ENCODE measurements around the gene NFKB1.

NFKB1 gene

DNA sequence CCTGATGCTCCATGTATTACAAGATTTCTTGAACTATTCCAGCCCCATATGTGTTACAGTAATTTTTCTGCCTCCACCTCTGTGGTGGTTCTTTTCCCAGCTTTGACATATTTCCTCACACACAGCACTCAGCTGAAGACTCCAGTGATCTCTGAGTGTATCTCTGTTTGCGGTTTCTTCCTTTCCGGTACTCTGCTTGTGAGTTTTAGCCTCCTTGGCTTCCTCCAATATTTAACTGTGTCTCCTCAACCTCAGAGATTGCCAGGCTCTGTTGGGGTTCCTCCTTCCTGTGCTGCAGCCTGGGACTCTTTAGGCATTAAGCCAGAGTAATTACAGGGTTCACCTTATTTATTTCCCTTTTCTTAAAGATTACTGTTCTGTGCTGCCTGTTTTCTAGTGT is 73.2 kb downstream of the NFKB1 start:
- Histone ChIP-seq H3K9ac (no peak overlapping the region), H3K4me2 (no peak overlapping the region), H4K20me1 (0 out of 2 replicates have a peak, but pooled peaks cover 12% of the 10 kb centered on the region), H3K9me3 (peaks cover 14% of the 10 kb centered on the region), H3K27me3 (no peaks in the 10 kb centered on the region), H3K4me3 (no peak overlapping the region), H3K36me3 (peaks cover 60% of the 10 kb centered on the region), H3K27ac (no peak overlapping the region), H3K4me1 (0 out of 2 replicates have a peak, but pooled peaks cover 5% of the 10 kb centered on the region)
- TF ChIP-seq Cebpa-rat (IDR thresholded peaks at IDR 0.05), result no peak

DNA sequence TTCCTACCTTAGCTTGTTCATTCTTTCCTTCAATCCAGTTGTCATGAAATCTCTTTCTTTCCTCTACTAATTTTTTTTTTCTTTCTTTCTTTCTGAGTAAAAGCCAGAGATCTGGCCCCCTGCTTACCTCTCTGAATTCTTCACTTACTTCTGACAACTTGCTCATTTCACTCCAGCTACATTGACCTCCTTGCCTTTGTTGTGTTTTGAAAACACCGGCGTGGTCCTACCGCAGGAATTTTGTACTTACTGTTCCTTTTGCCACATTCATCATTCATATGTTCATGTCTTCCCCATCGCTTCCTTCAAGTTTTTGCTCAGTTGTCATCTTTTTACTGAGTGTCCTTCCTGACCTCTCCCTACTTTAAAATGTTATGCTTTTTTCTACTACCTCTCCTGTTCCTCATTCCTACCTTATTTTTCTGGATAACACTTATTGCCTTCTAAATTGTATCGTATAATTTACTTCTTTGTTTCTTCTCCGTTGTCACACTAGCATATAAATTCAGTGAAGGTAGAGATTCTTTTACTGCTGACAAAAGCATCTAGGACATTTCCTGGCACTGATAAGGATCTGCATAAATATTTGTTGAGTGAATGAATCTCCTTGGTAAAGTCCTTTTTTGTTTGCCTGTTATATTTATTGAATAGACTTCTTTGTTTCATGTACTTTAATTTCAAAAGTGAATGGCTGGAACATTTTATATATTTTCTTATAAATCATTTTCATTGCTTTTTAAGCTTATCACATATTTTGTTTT is 74.4 kb downstream of the NFKB1 start:
- Histone ChIP-seq H3K9ac (no peak overlapping the region), H4K20me1 (0 out of 2 replicates have a peak, but pooled peaks cover 12% of the 10 kb centered on the region), H3K4me3 (no peak overlapping the region), H3K9me3 (peaks cover 7% of the 10 kb centered on the region; the same call in 1 of the 2 replicates), H3K4me2 (no peak overlapping the region), H3K36me3 (peaks cover 63% of the 10 kb centered on the region), H3K27me3 (no peaks in the 10 kb centered on the region), H3K27ac (no peak overlapping the region), H3K4me1 (0 out of 2 replicates have a peak, but pooled peaks cover 5% of the 10 kb centered on the region)
- no peak for TF ChIP-seq Cebpa-rat (IDR thresholded peaks at IDR 0.05)

DNA sequence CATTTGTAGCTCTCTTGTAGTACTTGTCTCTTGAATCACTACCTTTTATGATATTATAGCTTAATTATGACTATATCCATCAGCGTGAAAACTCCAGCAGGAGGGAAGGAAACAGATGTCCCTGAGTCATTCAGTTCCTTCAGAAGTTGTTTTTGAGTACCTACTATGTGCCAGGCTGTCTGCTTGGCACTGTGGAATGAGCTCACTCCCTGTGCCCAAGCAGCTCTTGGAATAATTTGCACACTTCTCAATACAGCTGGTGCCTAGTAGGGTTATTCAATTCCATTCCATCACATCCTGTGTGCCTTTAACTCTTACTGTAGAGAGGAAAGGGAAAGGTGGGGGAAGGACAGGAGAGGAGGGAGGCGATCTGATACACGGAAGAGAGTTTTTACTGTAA is 77.1 kb downstream of the NFKB1 start:
- no peaks in the 10 kb centered on the region for H3K27me3 ChIP-seq
- no peak for TF ChIP-seq Cebpa-rat (IDR thresholded peaks at IDR 0.05)
- no peak overlapping the region for H3K9ac ChIP-seq
- no peak overlapping the region for H3K4me3 ChIP-seq
- 0 out of 2 replicates have a peak, but pooled peaks cover 5% of the 10 kb centered on the region for H3K4me1 ChIP-seq
- H3K27ac ChIP-seq, result no peak overlapping the region
- H3K36me3 ChIP-seq, result peaks cover 78% of the 10 kb centered on the region
- 0 out of 2 replicates have a peak, but pooled peaks cover 12% of the 10 kb centered on the region for H4K20me1 ChIP-seq
- H3K4me2 ChIP-seq, result no peak overlapping the region
- no peaks in the 10 kb centered on the region for H3K9me3 ChIP-seq

DNA sequence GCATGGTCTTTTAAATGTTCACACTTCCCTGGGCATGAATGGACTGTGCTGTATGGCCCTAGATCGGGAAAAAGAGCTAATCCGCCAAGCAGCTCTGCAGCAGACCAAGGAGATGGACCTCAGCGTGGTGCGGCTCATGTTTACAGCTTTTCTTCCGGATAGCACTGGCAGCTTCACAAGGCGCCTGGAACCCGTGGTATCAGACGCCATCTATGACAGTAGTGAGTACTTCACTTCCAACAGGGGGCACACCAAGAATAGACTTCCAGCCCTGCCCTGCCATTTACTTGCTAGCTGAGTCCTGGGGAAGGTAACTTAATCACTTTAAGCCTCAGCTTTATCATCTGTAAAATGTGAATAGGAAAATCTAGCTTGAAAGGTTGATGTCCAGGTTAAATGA is 77.7 kb downstream of the NFKB1 start:
- no peak overlapping the region for H3K4me2 ChIP-seq

DNA sequence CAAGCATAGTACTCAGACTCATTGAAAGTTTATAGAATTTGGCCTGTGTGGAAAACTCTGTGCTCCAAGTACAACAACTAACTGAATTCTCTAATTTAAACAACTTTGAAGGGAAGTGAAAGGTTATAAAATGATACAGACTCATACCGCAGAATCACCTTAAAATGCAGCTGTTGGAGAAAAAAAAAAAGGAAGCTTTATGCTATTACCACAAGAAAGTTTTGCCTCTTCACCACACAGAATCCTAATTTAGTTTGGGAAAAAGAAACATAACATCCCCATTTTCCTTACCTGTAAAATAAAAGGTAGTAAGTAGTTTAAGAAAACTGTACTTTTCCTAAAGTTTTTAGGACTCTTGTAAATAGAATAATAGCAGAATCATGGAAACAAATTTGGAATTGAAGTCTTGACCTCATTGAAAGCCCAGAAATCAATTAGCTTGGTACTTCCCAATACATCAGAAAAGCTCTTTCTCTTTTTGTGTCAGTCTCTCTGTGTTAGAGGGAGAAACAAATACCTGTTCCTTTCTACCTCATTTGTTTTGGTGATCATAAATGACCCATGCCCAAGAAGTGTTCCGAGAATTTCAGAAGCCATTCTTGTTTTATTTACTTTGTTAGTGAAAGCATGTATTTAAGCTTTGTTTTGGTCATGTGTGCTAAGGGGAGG is 78.8 kb downstream of the NFKB1 start:
- no peaks in the 10 kb centered on the region for H3K27me3 ChIP-seq
- H3K9me3 ChIP-seq, result no peaks in the 10 kb centered on the region
- 0 out of 2 replicates have a peak, but pooled peaks cover 4% of the 10 kb centered on the region for H4K20me1 ChIP-seq
- no peak overlapping the region for H3K27ac ChIP-seq
- no peaks in the 10 kb centered on the region for H3K4me1 ChIP-seq
- H3K36me3 ChIP-seq, result peaks cover 86% of the 10 kb centered on the region
- H3K4me2 ChIP-seq, result no peak overlapping the region
- no peak for TF ChIP-seq Cebpa-rat (IDR thresholded peaks at IDR 0.05)
- no peak overlapping the region for H3K9ac ChIP-seq
- H3K4me3 ChIP-seq, result no peak overlapping the region

More for the DNA sequence above, 77.7 kb downstream of the NFKB1 start:
- H3K4me1 ChIP-seq, result 0 out of 2 replicates have a peak, but pooled peaks cover 5% of the 10 kb centered on the region
- no peak overlapping the region for H3K9ac ChIP-seq
- H3K36me3 ChIP-seq, result peaks cover 84% of the 10 kb centered on the region
- H4K20me1 ChIP-seq, result 0 out of 2 replicates have a peak, but pooled peaks cover 12% of the 10 kb centered on the region
- no peak overlapping the region for H3K4me3 ChIP-seq
- no peaks in the 10 kb centered on the region for H3K9me3 ChIP-seq
- no peaks in the 10 kb centered on the region for H3K27me3 ChIP-seq
- TF ChIP-seq Cebpa-rat (IDR thresholded peaks at IDR 0.05), result no peak
- no peak overlapping the region for H3K27ac ChIP-seq

DNA sequence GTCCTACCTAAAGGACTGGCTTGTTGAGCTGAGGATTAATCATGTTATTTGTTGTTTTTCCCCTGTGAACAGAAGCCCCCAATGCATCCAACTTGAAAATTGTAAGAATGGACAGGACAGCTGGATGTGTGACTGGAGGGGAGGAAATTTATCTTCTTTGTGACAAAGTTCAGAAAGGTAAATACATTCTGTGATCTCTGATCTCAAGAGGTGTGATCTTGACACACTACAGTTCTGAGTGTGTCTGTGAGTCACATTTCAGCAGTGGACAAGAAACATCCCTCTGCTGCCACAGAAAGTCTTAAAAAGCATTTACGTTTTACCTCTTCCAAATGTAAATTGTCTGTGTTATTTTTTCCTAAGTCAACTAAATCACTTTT is 79.3 kb downstream of the NFKB1 start:
- no peaks in the 10 kb centered on the region for H4K20me1 ChIP-seq
- H3K9ac ChIP-seq, result no peak overlapping the region
- no peaks in the 10 kb centered on the region for H3K4me1 ChIP-seq
- H3K4me2 ChIP-seq, result no peak overlapping the region
- H3K36me3 ChIP-seq, result peaks cover 89% of the 10 kb centered on the region
- H3K9me3 ChIP-seq, result no peaks in the 10 kb centered on the region
- no peak for TF ChIP-seq Cebpa-rat (IDR thresholded peaks at IDR 0.05)
- H3K27ac ChIP-seq, result no peak overlapping the region
- no peak overlapping the region for H3K4me3 ChIP-seq
- H3K27me3 ChIP-seq, result no peaks in the 10 kb centered on the region

DNA sequence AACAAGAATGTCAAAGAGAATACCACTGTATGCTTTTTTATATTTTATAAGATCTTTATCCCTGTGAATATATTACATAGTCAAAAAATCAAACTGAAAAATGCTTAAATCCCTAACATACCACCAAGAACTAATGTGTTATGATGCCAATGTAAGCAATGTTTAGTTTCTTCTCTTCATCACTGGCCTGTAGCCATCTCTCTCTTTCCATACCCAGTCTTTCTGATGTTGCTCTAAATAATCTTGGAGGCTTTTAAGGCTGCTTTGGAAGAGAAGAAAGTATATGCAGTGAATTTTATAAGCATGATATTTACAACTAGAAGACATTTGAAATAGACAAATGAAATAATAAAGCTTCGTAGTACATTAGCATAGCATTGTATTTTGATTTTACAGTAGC is 82.9 kb downstream of the NFKB1 start:
- no peak overlapping the region for H3K4me3 ChIP-seq
- TF ChIP-seq Cebpa-rat (IDR thresholded peaks at IDR 0.05), result no peak
- peaks cover 97% of the 10 kb centered on the region for H3K36me3 ChIP-seq
- H4K20me1 ChIP-seq, result no peaks in the 10 kb centered on the region
- H3K9me3 ChIP-seq, result no peaks in the 10 kb centered on the region
- H3K27me3 ChIP-seq, result no peaks in the 10 kb centered on the region
- no peak overlapping the region for H3K27ac ChIP-seq
- H3K4me2 ChIP-seq, result no peak overlapping the region
- H3K4me1 ChIP-seq, result no peaks in the 10 kb centered on the region
- H3K9ac ChIP-seq, result no peak overlapping the region

DNA sequence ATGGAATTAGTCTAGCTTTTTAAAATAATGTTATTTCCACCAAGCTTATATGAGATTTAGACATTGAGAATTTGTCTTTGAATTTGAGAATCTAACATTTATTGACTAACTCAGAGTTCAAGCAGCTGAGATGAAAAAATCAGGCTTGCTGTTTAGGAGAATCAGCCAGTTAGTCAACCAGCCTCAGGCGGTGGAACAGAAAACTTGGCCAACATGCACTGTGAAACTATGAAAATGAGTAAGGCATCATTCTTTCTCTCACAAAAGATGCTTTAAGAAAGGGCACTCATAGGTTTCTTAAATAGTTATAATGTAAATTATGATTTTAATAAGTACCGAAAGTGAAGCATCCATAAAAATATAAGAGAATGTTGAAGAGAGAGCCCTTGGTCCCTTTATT is 84.2 kb downstream of the NFKB1 start:
- Histone ChIP-seq H3K27ac (no peak overlapping the region), H3K4me3 (no peak overlapping the region), H4K20me1 (no peaks in the 10 kb centered on the region), H3K4me2 (no peak overlapping the region), H3K36me3 (peaks cover 97% of the 10 kb centered on the region), H3K4me1 (no peaks in the 10 kb centered on the region), H3K9ac (no peak overlapping the region), H3K9me3 (peaks cover 11% of the 10 kb centered on the region), H3K27me3 (no peaks in the 10 kb centered on the region)
- TF ChIP-seq Cebpa-rat (IDR thresholded peaks at IDR 0.05), result no peak

DNA sequence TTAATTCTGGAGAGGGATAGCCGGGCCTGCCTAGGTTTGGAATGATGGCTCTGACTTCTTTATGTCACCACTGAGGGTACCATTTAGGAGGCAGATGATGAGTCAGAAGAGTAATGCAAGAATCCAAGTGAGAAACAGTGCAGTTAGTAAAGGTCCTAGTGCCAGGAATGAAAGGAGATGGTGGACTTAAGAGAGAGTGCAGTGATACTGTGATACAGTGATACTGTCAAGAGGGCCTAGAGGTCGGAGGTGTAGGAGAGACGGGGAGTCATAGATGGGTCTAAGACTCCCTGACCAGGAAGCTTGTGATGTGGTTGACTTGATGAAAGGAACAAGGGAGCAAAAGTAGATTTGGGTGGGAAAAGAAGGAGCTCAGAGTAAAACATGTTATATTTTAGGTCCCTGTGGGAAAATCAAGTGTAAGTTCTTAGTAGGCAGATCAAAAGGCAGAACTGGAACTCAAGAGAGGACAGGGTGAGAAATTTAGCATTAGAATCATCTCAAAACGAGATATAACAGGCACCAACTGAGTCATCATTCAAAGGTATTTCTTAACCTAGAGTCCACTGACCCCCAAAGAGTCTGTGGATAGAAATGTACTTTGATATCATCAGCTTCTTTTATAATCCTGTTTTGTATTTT is 85.0 kb downstream of the NFKB1 start:
- H3K36me3 ChIP-seq, result peaks cover 98% of the 10 kb centered on the region
- TF ChIP-seq Cebpa-rat (IDR thresholded peaks at IDR 0.05), result no peak
- no peaks in the 10 kb centered on the region for H3K27me3 ChIP-seq

DNA sequence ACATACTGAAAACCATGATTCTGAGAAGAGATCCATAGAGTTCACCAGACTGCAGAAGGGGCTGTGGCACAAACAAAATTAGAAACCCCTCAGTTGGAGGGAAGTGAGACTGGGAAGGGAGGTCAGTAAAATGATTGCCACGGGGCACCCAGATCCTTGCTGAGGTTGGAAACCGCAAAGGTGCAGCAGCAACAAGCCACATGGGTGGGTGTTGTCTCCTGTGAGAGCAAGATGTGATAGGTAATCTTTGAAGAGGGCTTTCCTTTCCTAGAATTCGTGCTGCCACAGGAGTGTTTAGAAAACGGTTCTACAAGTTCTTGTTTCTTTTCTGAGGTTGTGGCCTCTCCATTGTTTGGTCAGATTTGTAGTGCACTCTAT is 85.5 kb downstream of the NFKB1 start:
- no peaks in the 10 kb centered on the region for H3K27me3 ChIP-seq
- no peaks in the 10 kb centered on the region for H4K20me1 ChIP-seq
- no peaks in the 10 kb centered on the region for H3K4me1 ChIP-seq
- no peak for TF ChIP-seq Cebpa-rat (IDR thresholded peaks at IDR 0.05)
- H3K36me3 ChIP-seq, result peaks cover 99% of the 10 kb centered on the region
- no peak overlapping the region for H3K4me2 ChIP-seq
- peaks cover 24% of the 10 kb centered on the region for H3K9me3 ChIP-seq
- H3K27ac ChIP-seq, result no peak overlapping the region
- no peak overlapping the region for H3K9ac ChIP-seq
- H3K4me3 ChIP-seq, result no peak overlapping the region

More for the DNA sequence above, 85.0 kb downstream of the NFKB1 start:
- no peaks in the 10 kb centered on the region for H3K4me1 ChIP-seq
- no peak overlapping the region for H3K9ac ChIP-seq
- no peaks in the 10 kb centered on the region for H4K20me1 ChIP-seq
- no peak overlapping the region for H3K4me2 ChIP-seq
- H3K27ac ChIP-seq, result no peak overlapping the region
- no peak overlapping the region for H3K4me3 ChIP-seq
- H3K9me3 ChIP-seq, result peaks cover 19% of the 10 kb centered on the region
